C4-2B (cell line): ENCODE measurements around the gene NSUN6.

Source experiments
- H3K27ac ChIP-seq: fragments of 450-650 bp; 2 replicates; pipeline ENCODE4 v1.5.1; 2017
- CTCF ChIP-seq: fragments of 450-650 bp; conservative IDR thresholded peaks from 2 replicates; pipeline ENCODE4 v1.5.1; 2017; ENCODE audit warnings: mild to moderate bottlenecking
- ZFX ChIP-seq: fragments of 450-650 bp; IDR thresholded peaks from 2 replicates; pipeline ENCODE4 v1.6.1; 2017

The NSUN6 gene

GRCh38 chr10:18684953-18685352 is 33.6 kb upstream of the NSUN6 start:
- H3K27ac ChIP-seq: no peak overlapping the region
- TF ChIP-seq ZFX: no peak
- no peak for TF ChIP-seq CTCF

- TF ChIP-seq ZFX: no peak
- no peak for TF ChIP-seq CTCF
- no peak overlapping the region for H3K27ac ChIP-seq
Observed at GRCh38 chr10:18684416-18684815, 33.0 kb upstream of the NSUN6 start.

DNA sequence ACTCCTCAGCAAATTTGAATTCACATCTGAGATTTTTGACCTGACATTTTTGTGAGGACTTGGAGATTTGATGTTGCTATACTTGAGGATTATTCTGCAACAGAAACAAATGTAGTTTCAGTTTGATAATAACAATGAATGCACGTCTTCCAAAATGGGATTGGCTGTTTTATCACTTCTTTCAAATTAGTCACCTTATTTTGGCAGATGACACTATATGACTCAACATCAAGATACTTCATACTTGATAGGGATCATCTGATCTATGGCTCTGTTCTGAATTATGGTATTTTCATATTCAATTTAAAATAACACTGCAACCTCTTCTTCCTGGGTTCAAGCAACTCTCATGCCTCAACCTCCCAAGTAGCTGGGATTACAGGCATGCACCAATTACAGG is 32.0 kb upstream of the NSUN6 start:
- TF ChIP-seq ZFX (no peak), CTCF (no peak)
- H3K27ac ChIP-seq: no peak overlapping the region

- no peak for TF ChIP-seq ZFX
- TF ChIP-seq CTCF: no peak
- H3K27ac ChIP-seq: no peak overlapping the region
Observed at GRCh38 chr10:18681971-18682411, 30.6 kb upstream of the NSUN6 start.

GRCh38 chr10:18681366-18681765 is 30.0 kb upstream of the NSUN6 start:
- H3K27ac ChIP-seq: no peak overlapping the region
- no peak for TF ChIP-seq ZFX
- TF ChIP-seq CTCF: no peak

DNA sequence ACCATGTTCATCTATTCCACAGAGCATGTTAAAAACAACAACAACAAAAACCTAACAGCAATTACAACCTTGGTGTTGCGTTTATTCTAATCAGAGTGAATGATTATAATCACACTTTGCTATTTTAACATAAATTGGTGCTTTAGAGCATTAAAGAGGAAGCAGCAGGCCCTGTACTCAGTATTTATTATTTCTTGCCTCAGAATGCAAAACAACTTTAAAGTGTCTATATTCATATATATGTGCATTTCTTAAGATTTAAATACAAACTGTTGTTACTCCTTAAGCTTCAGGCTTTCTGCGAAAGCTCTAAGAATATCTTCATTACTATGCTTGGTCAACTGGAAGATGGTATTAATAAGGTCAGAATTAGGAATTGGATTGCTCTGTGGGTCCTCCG is 29.4 kb upstream of the NSUN6 start:
- TF ChIP-seq ZFX (no peak), CTCF (no peak)
- no peak overlapping the region for H3K27ac ChIP-seq

DNA sequence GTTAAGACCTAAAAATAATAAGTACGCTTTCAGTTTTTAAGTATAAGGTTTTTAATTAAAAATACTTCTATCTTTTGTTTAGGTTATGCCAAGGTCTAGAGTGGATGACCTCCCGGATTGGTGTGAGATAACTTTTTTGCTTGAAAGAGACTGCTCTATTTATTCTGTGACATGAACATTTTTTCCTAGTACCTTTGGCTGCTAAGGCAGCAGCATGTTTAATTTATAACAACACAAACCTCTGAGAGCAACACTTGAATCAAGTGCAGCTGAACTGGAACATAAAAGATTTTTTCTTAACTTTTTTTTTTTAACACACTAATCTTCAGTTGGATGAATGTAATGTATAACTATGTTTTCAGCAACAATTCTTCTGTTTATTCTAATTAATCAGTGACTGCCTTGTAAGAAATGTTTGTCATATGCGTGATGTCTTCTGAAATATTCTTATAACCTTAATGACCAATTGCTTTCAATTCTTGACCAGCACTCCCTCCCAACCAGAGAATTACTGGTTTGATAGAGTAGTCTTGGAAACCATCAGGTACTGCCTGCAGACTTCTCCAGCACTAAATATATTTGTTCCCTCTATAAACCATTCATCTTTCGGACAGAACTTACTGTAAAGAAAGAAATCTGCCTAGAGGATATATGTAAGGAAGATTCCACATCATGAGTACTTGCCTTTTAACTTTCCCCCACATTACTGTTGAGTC is 23.9 kb upstream of the NSUN6 start:
- no peak overlapping the region for H3K27ac ChIP-seq
- no peak for TF ChIP-seq ZFX
- TF ChIP-seq CTCF: no peak
